HepG2 (cell line): ENCODE data around the gene CRNKL1. TPM values are rescaled to one million over a fixed set of nuclear protein-coding genes. Genes with fewer than 3 reads are reported as not detected.

ENCODE experiments used
- ATF7 ChIP-seq, 2 experiments: fragments of 450-650 bp in 1 of 2; sonication (generic) in 1 of 2; formaldehyde crosslinking in 1 of 2; IDR thresholded peaks; 2 replicates each; pipeline versions ENCODE4 v1.4.0 to v1.6.1; 2016 to 2020; ENCODE audit warnings: antibody characterized with exemption in 1 of 2, mild to moderate bottlenecking in 1 of 2, missing genetic modification reagents in 1 of 2
- FIP1L1 ChIP-seq: fragments of 200-400 bp; formaldehyde crosslinking; IDR thresholded peaks from 2 replicates; pipeline ENCODE4 v1.6.1; 2018; ENCODE audit warnings: low read depth, mild to moderate bottlenecking, low read length, moderate library complexity, borderline replicate concordance; ENCODE audit not compliant: insufficient read depth
- HNF4G ChIP-seq, 2 experiments: sonication (generic) in 1 of 2; formaldehyde crosslinking in 1 of 2; IDR thresholded peaks; 2 replicates each; pipeline versions ENCODE4 v1.4.0 to v1.6.1; 2011 to 2020; ENCODE audit warnings: borderline replicate concordance in 2 of 2, low read depth in 2 of 2, mild to moderate bottlenecking in 2 of 2, low read length in 1 of 2, missing genetic modification reagents in 1 of 2, moderate library complexity in 1 of 2
- PLRG1 ChIP-seq: fragments of 450-650 bp; conservative IDR thresholded peaks from 2 replicates; pipeline ENCODE4 v1.6.1; 2016
- RAD51 ChIP-seq: fragments of 450-650 bp; IDR thresholded peaks from 2 replicates; pipeline ENCODE4 v1.6.1; 2016; ENCODE audit warnings: borderline replicate concordance
- RFX1 ChIP-seq: fragments of 450-650 bp; IDR thresholded peaks from 2 replicates; pipeline ENCODE4 v1.6.1; 2017
- TOPORS ChIP-seq: sonication (generic); formaldehyde crosslinking; IDR thresholded peaks from 2 replicates; pipeline ENCODE4 v1.8.0; 2023; ENCODE audit warnings: mild to moderate bottlenecking, missing genetic modification reagents
- YEATS2 ChIP-seq: sonication (generic); formaldehyde crosslinking; IDR thresholded peaks from 2 replicates; pipeline ENCODE4 v1.4.0; 2020; ENCODE audit warnings: missing genetic modification reagents, borderline replicate concordance
- ZFP90 ChIP-seq: sonication (generic); formaldehyde crosslinking; IDR thresholded peaks from 2 replicates; pipeline ENCODE4 v1.8.0; 2022; ENCODE audit warnings: missing genetic modification reagents, mild to moderate bottlenecking, inconsistent platforms, borderline replicate concordance
- ZMYM2 ChIP-seq: sonication (generic); formaldehyde crosslinking; IDR thresholded peaks from 2 replicates; pipeline ENCODE4 v1.8.0; 2022; ENCODE audit warnings: mild to moderate bottlenecking, missing genetic modification reagents
- ZNF263 ChIP-seq: sonication (generic); formaldehyde crosslinking; IDR thresholded peaks from 2 replicates; pipeline ENCODE4 v1.4.0; 2020; ENCODE audit warnings: missing genetic modification reagents
- ZNF264 ChIP-seq: sonication (generic); formaldehyde crosslinking; IDR thresholded peaks from 2 replicates; pipeline ENCODE4 v1.4.0; 2020; ENCODE audit warnings: missing genetic modification reagents
- ZNF430 ChIP-seq: sonication (generic); formaldehyde crosslinking; IDR thresholded peaks from 2 replicates; pipeline ENCODE4 v1.9.0; 2021; ENCODE audit warnings: mild to moderate bottlenecking, missing genetic modification reagents
- ZNF577 ChIP-seq: sonication (generic); formaldehyde crosslinking; IDR thresholded peaks from 2 replicates; pipeline ENCODE4 v1.4.0; 2020; ENCODE audit warnings: mild to moderate bottlenecking, low read depth, missing genetic modification reagents, borderline replicate concordance
- ZNF713 ChIP-seq: sonication (generic); formaldehyde crosslinking; IDR thresholded peaks from 2 replicates; pipeline ENCODE4 v1.4.0; 2020; ENCODE audit warnings: mild to moderate bottlenecking, missing genetic modification reagents
- ZSCAN12 ChIP-seq: sonication (generic); formaldehyde crosslinking; IDR thresholded peaks from 2 replicates; pipeline ENCODE4 v1.9.0; 2021; ENCODE audit warnings: mild to moderate bottlenecking, missing genetic modification reagents
- ZSCAN25 ChIP-seq: sonication (generic); formaldehyde crosslinking; IDR thresholded peaks from 2 replicates; pipeline ENCODE4 v1.8.0; 2022; ENCODE audit warnings: mild to moderate bottlenecking, missing genetic modification reagents
- polyA plus RNA-seq, 8 experiments: library from polyadenylated mRNA; depleted of rRNA in 3 of 8; stranded (reverse) in 7 of 8; unstranded in 1 of 8; fragments of >200 nt; fragmentation: Illumina TruSeq in 4 of 8; extraction: Trizol in 4 of 8; gene quantifications; 2 replicates each; pipeline versions ENCODE4 v1.2.1 to v1.2.3, GENCODE V29; 2011 to 2016; ENCODE audit warnings: low read depth in 4 of 8, missing spikeins in 1 of 8, mixed read lengths in 1 of 8; ENCODE audit not compliant: insufficient read depth in 1 of 8
- total RNA-seq, 5 experiments: library from RNA; depleted of rRNA; stranded (reverse); fragments of >200 nt; fragmentation: Illumina TruSeq; extraction: Trizol; gene quantifications; 2 replicates each; pipeline ENCODE4 v1.2.3, GENCODE V29; 2016; ENCODE audit warnings: low read depth in 1 of 5
- TF ChIP-seq, protein P1 (sequence below): sonication (generic); formaldehyde crosslinking; conservative IDR thresholded peaks from 2 replicates; pipeline ENCODE4 v1.8.1; 2023; ENCODE audit warnings: missing genetic modification reagents
- TF ChIP-seq, protein P2 (sequence below): IDR thresholded peaks from 2 replicates; pipeline ENCODE4 v1.6.1; 2016
- TF ChIP-seq, protein P3 (sequence below): sonication (generic); formaldehyde crosslinking; IDR thresholded peaks from 2 replicates; pipeline ENCODE4 v1.4.0; 2020; ENCODE audit warnings: missing genetic modification reagents
- TF ChIP-seq, protein P4 (sequence below): IDR thresholded peaks from 2 replicates; pipeline ENCODE4 v1.6.1; 2012; ENCODE audit warnings: low read depth, low read length, improper control_type of control experiment

CRNKL1 gene
- total and polyA plus RNA-seq, 2 of the 13 experiments (the other 11 are each of a cell fraction or from before 2014, with no cell fraction given): 12.3 to 64.5 TPM

GRCh38 chr20:20017001-20017843, 35.0 kb downstream of the CRNKL1 start, which contains the start of gene NAA20 (continued):
- no peak for TF ChIP-seq ATF7 (IDR thresholded peaks at IDR 0.05)
- peak; percentile 86 for TF ChIP-seq ATF7 (CRISPR knock-in tag; IDR thresholded peaks at IDR 0.05)
- peak; percentile 89 for TF ChIP-seq RFX1
- TF ChIP-seq, protein P1, sequence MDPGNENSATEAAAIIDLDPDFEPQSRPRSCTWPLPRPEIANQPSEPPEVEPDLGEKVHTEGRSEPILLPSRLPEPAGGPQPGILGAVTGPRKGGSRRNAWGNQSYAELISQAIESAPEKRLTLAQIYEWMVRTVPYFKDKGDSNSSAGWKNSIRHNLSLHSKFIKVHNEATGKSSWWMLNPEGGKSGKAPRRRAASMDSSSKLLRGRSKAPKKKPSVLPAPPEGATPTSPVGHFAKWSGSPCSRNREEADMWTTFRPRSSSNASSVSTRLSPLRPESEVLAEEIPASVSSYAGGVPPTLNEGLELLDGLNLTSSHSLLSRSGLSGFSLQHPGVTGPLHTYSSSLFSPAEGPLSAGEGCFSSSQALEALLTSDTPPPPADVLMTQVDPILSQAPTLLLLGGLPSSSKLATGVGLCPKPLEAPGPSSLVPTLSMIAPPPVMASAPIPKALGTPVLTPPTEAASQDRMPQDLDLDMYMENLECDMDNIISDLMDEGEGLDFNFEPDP (CRISPR knock-in tag): peak; percentile 76; the same call in 1 of the 2 replicates
- peak; percentile 96 for TF ChIP-seq YEATS2 (CRISPR knock-in tag)
- TF ChIP-seq, protein P2, sequence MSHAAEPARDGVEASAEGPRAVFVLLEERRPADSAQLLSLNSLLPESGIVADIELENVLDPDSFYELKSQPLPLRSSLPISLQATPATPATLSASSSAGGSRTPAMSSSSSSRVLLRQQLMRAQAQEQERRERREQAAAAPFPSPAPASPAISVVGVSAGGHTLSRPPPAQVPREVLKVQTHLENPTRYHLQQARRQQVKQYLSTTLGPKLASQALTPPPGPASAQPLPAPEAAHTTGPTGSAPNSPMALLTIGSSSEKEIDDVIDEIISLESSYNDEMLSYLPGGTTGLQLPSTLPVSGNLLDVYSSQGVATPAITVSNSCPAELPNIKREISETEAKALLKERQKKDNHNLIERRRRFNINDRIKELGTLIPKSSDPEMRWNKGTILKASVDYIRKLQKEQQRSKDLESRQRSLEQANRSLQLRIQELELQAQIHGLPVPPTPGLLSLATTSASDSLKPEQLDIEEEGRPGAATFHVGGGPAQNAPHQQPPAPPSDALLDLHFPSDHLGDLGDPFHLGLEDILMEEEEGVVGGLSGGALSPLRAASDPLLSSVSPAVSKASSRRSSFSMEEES (CRISPR knock-in tag): peak; percentile 77
- TF ChIP-seq, protein P3, sequence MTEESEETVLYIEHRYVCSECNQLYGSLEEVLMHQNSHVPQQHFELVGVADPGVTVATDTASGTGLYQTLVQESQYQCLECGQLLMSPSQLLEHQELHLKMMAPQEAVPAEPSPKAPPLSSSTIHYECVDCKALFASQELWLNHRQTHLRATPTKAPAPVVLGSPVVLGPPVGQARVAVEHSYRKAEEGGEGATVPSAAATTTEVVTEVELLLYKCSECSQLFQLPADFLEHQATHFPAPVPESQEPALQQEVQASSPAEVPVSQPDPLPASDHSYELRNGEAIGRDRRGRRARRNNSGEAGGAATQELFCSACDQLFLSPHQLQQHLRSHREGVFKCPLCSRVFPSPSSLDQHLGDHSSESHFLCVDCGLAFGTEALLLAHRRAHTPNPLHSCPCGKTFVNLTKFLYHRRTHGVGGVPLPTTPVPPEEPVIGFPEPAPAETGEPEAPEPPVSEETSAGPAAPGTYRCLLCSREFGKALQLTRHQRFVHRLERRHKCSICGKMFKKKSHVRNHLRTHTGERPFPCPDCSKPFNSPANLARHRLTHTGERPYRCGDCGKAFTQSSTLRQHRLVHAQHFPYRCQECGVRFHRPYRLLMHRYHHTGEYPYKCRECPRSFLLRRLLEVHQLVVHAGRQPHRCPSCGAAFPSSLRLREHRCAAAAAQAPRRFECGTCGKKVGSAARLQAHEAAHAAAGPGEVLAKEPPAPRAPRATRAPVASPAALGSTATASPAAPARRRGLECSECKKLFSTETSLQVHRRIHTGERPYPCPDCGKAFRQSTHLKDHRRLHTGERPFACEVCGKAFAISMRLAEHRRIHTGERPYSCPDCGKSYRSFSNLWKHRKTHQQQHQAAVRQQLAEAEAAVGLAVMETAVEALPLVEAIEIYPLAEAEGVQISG (CRISPR knock-in tag): peak; percentile 99
- TF ChIP-seq FIP1L1: 0 out of 2 replicates have a peak, but pooled peaks have one; percentile 70
- TF ChIP-seq ZNF430 (CRISPR knock-in tag): peak; percentile 93
- TF ChIP-seq RAD51: no peak
- peak; percentile 89; the same call in 1 of the 2 replicates for TF ChIP-seq ZNF713 (CRISPR knock-in tag)
- TF ChIP-seq PLRG1: no peak
- TF ChIP-seq, protein P4, sequence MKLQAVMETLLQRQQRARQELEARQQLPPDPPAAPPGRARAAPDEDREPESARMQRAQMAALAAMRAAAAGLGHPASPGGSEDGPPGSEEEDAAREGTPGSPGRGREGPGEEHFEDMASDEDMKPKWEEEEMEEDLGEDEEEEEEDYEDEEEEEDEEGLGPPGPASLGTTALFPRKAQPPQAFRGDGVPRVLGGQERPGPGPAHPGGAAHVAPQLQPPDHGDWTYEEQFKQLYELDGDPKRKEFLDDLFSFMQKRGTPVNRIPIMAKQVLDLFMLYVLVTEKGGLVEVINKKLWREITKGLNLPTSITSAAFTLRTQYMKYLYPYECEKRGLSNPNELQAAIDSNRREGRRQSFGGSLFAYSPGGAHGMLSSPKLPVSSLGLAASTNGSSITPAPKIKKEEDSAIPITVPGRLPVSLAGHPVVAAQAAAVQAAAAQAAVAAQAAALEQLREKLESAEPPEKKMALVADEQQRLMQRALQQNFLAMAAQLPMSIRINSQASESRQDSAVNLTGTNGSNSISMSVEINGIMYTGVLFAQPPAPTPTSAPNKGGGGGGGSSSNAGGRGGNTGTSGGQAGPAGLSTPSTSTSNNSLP: peak; percentile 56; the same call in 1 of the 2 replicates
- 0 out of 2 replicates have a peak, but pooled peaks have one; percentile 28 for TF ChIP-seq ZSCAN12
- TF ChIP-seq ZNF264 (CRISPR knock-in tag): no peak; the same call in 1 of the 2 replicates
- peak; percentile 43; the same call in 1 of the 2 replicates for TF ChIP-seq ZFP90 (CRISPR knock-in tag)
- peak; percentile 77 for TF ChIP-seq ZNF577 (CRISPR knock-in tag)
- TF ChIP-seq ZMYM2 (CRISPR knock-in tag): peak; percentile 94
- TF ChIP-seq TOPORS (CRISPR knock-in tag): peak; percentile 98
- TF ChIP-seq ZSCAN25: peak; percentile 68; the same call in 1 of the 2 replicates
- peak; percentile 57 for TF ChIP-seq ZNF263
- TF ChIP-seq HNF4G (IDR thresholded peaks at IDR 0.05; ENCODE audit: borderline replicate concordance, low read depth, low read length): 0 out of 2 replicates have a peak, but pooled peaks have one; percentile 31
- peak; percentile 65 for TF ChIP-seq HNF4G (CRISPR knock-in tag; IDR thresholded peaks at IDR 0.05; ENCODE audit: borderline replicate concordance, low read depth)
